IMR-90 (cell line): ENCODE results near the gene FAM117B. TPM values are rescaled to one million over a fixed set of nuclear protein-coding genes. Genes with fewer than 3 reads are reported as not detected.

Experiments used
- ATAC-seq: fragments of 200-7000 bp; cut with Tn5 transposase; 2 replicates; pipeline ENCODE4 v1.9.1; 2020; ENCODE audit warnings: low read depth, mild to moderate bottlenecking, moderate library complexity
- BruUV-seq: library from RNA; stranded (reverse); fragments of 400-500 nt; replicated peaks from 2 replicates; lab custom pipeline; 2021; lab: Mats Ljungman, UMichigan
- CTCF ChIA-PET: fragments of 300-600 bp; formaldehyde crosslinking; extraction: SDS; loops from one replicate; lab custom pipeline; 2021; ENCODE audit warnings: antibody characterized with exemption; lab: Yijun Ruan, JAX
- POLR2A ChIA-PET: fragments of 300-600 bp; sonication (Branson Sonifier 250); formaldehyde crosslinking; loops from one replicate; lab custom pipeline; 2022; ENCODE audit warnings: antibody characterized with exemption; ENCODE audit not compliant: unreplicated experiment; lab: Charles Lee
- DNase-seq: peaks from one replicate; pipeline ENCODE4 v3.0.0; 2013
- H2AFZ ChIP-seq: replicated peaks from 2 replicates; pipeline ENCODE3; 2013; ENCODE audit warnings: low read length, mild to moderate bottlenecking; ENCODE audit not compliant: poor library complexity
- H2AK5ac ChIP-seq: 2 replicates; pipeline ENCODE4 v1.6.1; 2013; ENCODE audit warnings: low read depth, low read length, inconsistent platforms
- H2AK9ac ChIP-seq: replicated peaks from 2 replicates; pipeline ENCODE3; 2013; ENCODE audit warnings: mild to moderate bottlenecking, low read depth, low read length, moderate library complexity; ENCODE audit not compliant: poor library complexity
- H2BK120ac ChIP-seq: 2 replicates; pipeline ENCODE4 v1.6.1; 2013; ENCODE audit warnings: low read depth, low read length, inconsistent platforms
- H2BK15ac ChIP-seq: 3 replicates; pipeline ENCODE4 v1.6.1; 2013; ENCODE audit warnings: low read depth, low read length, inconsistent platforms
- H2BK20ac ChIP-seq: 2 replicates; pipeline ENCODE4 v1.6.1; 2013; ENCODE audit warnings: low read depth, mild to moderate bottlenecking, inconsistent platforms, low read length, moderate library complexity
- H2BK5ac ChIP-seq: 2 replicates; pipeline ENCODE4 v1.6.1; 2013; ENCODE audit warnings: mild to moderate bottlenecking, low read depth, low read length, inconsistent platforms; ENCODE audit not compliant: poor library complexity, severe bottlenecking
- H3K14ac ChIP-seq: replicated peaks from 2 replicates; pipeline ENCODE4 v1.6.1; 2013; ENCODE audit warnings: low read depth, low read length, inconsistent platforms
- H3K18ac ChIP-seq: 2 replicates; pipeline ENCODE4 v1.6.1; 2013; ENCODE audit warnings: low read depth, low read length, control low read depth
- H3K23ac ChIP-seq: 2 replicates; pipeline ENCODE4 v1.6.1; 2013; ENCODE audit warnings: low read depth, low read length, inconsistent platforms
- H3K27ac ChIP-seq: 2 replicates; pipeline ENCODE4 v1.5.1; 2013; ENCODE audit warnings: mild to moderate bottlenecking, control low read depth, low read length; ENCODE audit not compliant: insufficient read depth
- H3K27me3 ChIP-seq: 2 replicates; pipeline ENCODE4 v1.6.1; 2013; ENCODE audit warnings: low read length; ENCODE audit not compliant: control insufficient read depth, insufficient read depth
- H3K36me3 ChIP-seq: 2 replicates; pipeline ENCODE4 v1.6.1; 2013; ENCODE audit warnings: low read length, mixed read lengths; ENCODE audit not compliant: control insufficient read depth, insufficient read depth
- H3K4ac ChIP-seq: 2 replicates; pipeline ENCODE4 v1.6.1; 2013; ENCODE audit warnings: low read depth, low read length, inconsistent platforms
- H3K4me1 ChIP-seq: 2 replicates; pipeline ENCODE4 v1.6.1; 2013; ENCODE audit warnings: low read length, mixed read lengths; ENCODE audit not compliant: control insufficient read depth, insufficient read depth
- H3K4me2 ChIP-seq: 2 replicates; pipeline ENCODE4 v1.6.1; 2013; ENCODE audit warnings: low read depth, mild to moderate bottlenecking, control low read depth, low read length, moderate library complexity
- H3K4me3 ChIP-seq: 2 replicates; pipeline ENCODE4 v1.5.1; 2013; ENCODE audit warnings: low read depth, mild to moderate bottlenecking, control low read depth, low read length, moderate library complexity; ENCODE audit not compliant: insufficient read depth
- H3K56ac ChIP-seq: 2 replicates; pipeline ENCODE4 v1.6.1; 2013; ENCODE audit warnings: low read length, inconsistent platforms; ENCODE audit not compliant: insufficient read depth; ENCODE audit errors: extremely low read depth
- H3K79me1 ChIP-seq, 2 experiments: 2 replicates each; pipeline ENCODE4 v1.6.1; 2013; ENCODE audit warnings: low read length in 2 of 2, inconsistent platforms in 1 of 2, low read depth in 1 of 2
- H3K9ac ChIP-seq: 2 replicates; pipeline ENCODE4 v1.6.1; 2013; ENCODE audit warnings: low read depth, low read length, control low read depth
- H3K9me1 ChIP-seq: 2 replicates; pipeline ENCODE4 v1.6.1; 2013; ENCODE audit warnings: low read length, inconsistent platforms; ENCODE audit not compliant: insufficient read depth
- H3K9me3 ChIP-seq: 2 replicates; pipeline ENCODE4 v1.6.1; 2013; ENCODE audit warnings: low read length; ENCODE audit not compliant: control insufficient read depth, insufficient read depth
- H4K20me1 ChIP-seq: 2 replicates; pipeline ENCODE4 v1.6.1; 2013; ENCODE audit warnings: low read length, inconsistent platforms; ENCODE audit not compliant: insufficient read depth
- H4K5ac ChIP-seq: 2 replicates; pipeline ENCODE4 v1.6.1; 2013; ENCODE audit warnings: mild to moderate bottlenecking, low read depth, low read length, control low read depth
- H4K8ac ChIP-seq, 2 experiments: 2 replicates each; pipeline ENCODE4 v1.6.1; 2013; ENCODE audit warnings: low read depth in 2 of 2, low read length in 2 of 2, control low read depth in 1 of 2, inconsistent platforms in 1 of 2
- H4K91ac ChIP-seq: 2 replicates; pipeline ENCODE4 v1.6.1; 2013; ENCODE audit warnings: low read depth, low read length, inconsistent platforms; ENCODE audit not compliant: insufficient read depth
- BHLHE40 ChIP-seq: fragments of 150-350 bp; IDR thresholded peaks from 2 replicates; pipeline ENCODE4 v1.6.1; 2016; ENCODE audit warnings: mild to moderate bottlenecking, low read depth, low read length
- CHD1 ChIP-seq: IDR thresholded peaks from 2 replicates; pipeline ENCODE4 v1.6.1; 2012; ENCODE audit warnings: low read depth, low read length, improper control_type of control experiment
- FOS ChIP-seq: fragments of 150-350 bp; IDR thresholded peaks from 2 replicates; pipeline ENCODE4 v1.6.1; 2016; ENCODE audit warnings: low read depth, low read length
- MAFK ChIP-seq: IDR thresholded peaks from 2 replicates; pipeline ENCODE4 v1.6.1; 2012; ENCODE audit warnings: low read depth, low read length, improper control_type of control experiment
- RFX5 ChIP-seq: IDR thresholded peaks from 2 replicates; pipeline ENCODE4 v1.8.0; 2012; ENCODE audit warnings: low read depth, mild to moderate bottlenecking, low read length, moderate library complexity
- WGBS, 2 experiments: methylation state at CpG; one replicate each; pipeline versions ENCODE4 v1.1.5 to v1.1.7; 2013; ENCODE audit warnings: missing lambda C conversion rate in 2 of 2; ENCODE audit not compliant: insufficient read length in 1 of 2; ENCODE audit errors: extremely low coverage in 2 of 2; 5-methylcytosine and 5-hydroxymethylcytosine counted together
- dilution Hi-C: fragments of 300-500 bp; cut with HindIII; formaldehyde crosslinking; loops from one replicate; pipeline ENCODE4 v1.14.3; 2018; ENCODE audit warnings: low sequenced_read_pairs; ENCODE audit not compliant: unreplicated experiment
- in situ Hi-C: fragments of 300-500 bp; cut with MboI; formaldehyde crosslinking; loops from 3 replicates; pipeline ENCODE4 v1.14.3; 2019; ENCODE audit warnings: low sequenced_read_pairs, inconsistent platforms, mixed read lengths
- intact Hi-C: fragments of 100-400 bp; cut with micrococcal nuclease; formaldehyde crosslinking; loops from 2 replicates; pipeline ENCODE4 v1.10.0; 2022
- polyA plus RNA-seq, 3 experiments: library from polyadenylated mRNA; depleted of rRNA; stranded (reverse); fragments of >200 nt; gene quantifications; 2 replicates each; pipeline ENCODE4 v1.2.3, GENCODE V29; 2012; ENCODE audit warnings: low replicate concordance in 1 of 3
- total RNA-seq: library from RNA; depleted of rRNA; stranded (reverse); fragments of >200 nt; gene quantifications from 2 replicates; pipeline ENCODE4 v1.2.3, GENCODE V29; 2012
- TF ChIP-seq, protein P1 (sequence below): fragments of 150-350 bp; IDR thresholded peaks from 2 replicates; pipeline ENCODE4 v1.6.1; 2016; ENCODE audit warnings: low read depth, mild to moderate bottlenecking, low read length, moderate library complexity, borderline replicate concordance
- TF ChIP-seq, protein P2 (sequence below): fragments of 150-350 bp; IDR thresholded peaks from 2 replicates; pipeline ENCODE4 v1.6.1; 2017; ENCODE audit warnings: mild to moderate bottlenecking, antibody characterized with exemption, low read length, low read depth
- TF ChIP-seq, protein P3 (sequence below): conservative IDR thresholded peaks from 2 replicates; pipeline ENCODE4 v1.5.1; 2012; ENCODE audit warnings: mild to moderate bottlenecking, low read depth, low read length, improper control_type of control experiment

The FAM117B gene
- total and polyA plus RNA-seq, 2 of the 4 experiments (the other 2 are of a cell fraction), result 0.54 to 0.79 TPM

DNA sequence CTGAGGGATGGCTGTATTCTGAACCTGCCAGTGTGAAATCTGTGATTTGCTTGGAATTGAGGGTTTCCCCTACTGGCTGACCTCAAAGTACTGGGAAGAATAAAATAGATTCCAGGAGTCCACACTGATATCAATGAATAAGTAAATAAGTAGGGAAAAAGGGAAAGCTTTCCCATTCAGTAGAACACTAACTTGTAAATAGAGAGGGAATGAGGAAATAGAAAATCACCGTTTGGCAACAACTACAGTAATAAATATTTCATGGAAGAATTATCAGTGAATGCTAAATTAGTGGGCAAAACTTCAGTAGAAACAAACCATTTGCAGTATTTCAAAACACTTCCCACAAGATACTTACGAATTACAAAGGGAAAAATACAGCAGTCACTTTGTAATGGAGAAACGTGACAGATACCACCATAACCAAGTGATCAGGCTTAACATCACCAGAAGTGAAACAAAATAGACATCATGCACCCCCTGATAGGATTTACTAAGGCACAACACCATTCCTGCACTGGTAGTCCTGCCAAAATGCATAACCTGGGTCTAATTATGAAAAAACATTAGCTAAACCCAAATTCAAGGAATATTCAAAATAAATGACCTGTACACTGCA, 148.3 kb downstream of the FAM117B start:
- no peak overlapping the region for H3K27ac ChIP-seq
- no TSS peak for BruUV-seq
- no peak overlapping the region for H2AK5ac ChIP-seq
- DNase-seq (no peak), ATAC-seq (no peak)
- no peaks in the 10 kb centered on the region; the same call in 1 of the 2 replicates for H3K9me1 ChIP-seq
- no peak overlapping the region for H2BK120ac ChIP-seq
- intact Hi-C loops (no loop called here), in situ Hi-C loops (no loop called here), dilution Hi-C loops (no loop called here)
- H3K79me1 ChIP-seq, result no peaks in the 10 kb centered on the region
- no peak overlapping the region for H4K8ac ChIP-seq
- H2BK5ac ChIP-seq, result no peak overlapping the region
- no peaks in the 10 kb centered on the region for H4K20me1 ChIP-seq
- H3K23ac ChIP-seq, result no peak overlapping the region
- H3K14ac ChIP-seq, result no peak overlapping the region
- no peak overlapping the region for H3K4me2 ChIP-seq
- no peak overlapping the region for H3K4ac ChIP-seq
- H3K9ac ChIP-seq, result no peak overlapping the region
- H3K27me3 ChIP-seq, result no peaks in the 10 kb centered on the region
- H3K36me3 ChIP-seq, result 0 out of 2 replicates have a peak, but pooled peaks cover 3% of the 10 kb centered on the region
- H3K18ac ChIP-seq, result no peak overlapping the region
- no peak overlapping the region for H2BK20ac ChIP-seq
- POLR2A ChIA-PET, result no interaction called here
- no peaks in the 10 kb centered on the region for H3K9me3 ChIP-seq
- peaks cover 3% of the 10 kb centered on the region for H3K4me1 ChIP-seq
- H2AK9ac ChIP-seq, result no peak overlapping the region
- no peak overlapping the region for H3K56ac ChIP-seq
- no CpG with 5 or more reads among the region's 3 CpGs for WGBS, 2 experiments
- H2AFZ ChIP-seq, result no peak overlapping the region
- H4K91ac ChIP-seq, result no peak overlapping the region
- CTCF ChIA-PET, result interaction anchor here (0.7 kb wide), 1 partner anchor 11 kb away, joined by 3 read pairs; no protein-coding TSS in a partner anchor
- H4K5ac ChIP-seq, result no peak overlapping the region
- no peak overlapping the region for H2BK15ac ChIP-seq
- TF ChIP-seq, protein P1, sequence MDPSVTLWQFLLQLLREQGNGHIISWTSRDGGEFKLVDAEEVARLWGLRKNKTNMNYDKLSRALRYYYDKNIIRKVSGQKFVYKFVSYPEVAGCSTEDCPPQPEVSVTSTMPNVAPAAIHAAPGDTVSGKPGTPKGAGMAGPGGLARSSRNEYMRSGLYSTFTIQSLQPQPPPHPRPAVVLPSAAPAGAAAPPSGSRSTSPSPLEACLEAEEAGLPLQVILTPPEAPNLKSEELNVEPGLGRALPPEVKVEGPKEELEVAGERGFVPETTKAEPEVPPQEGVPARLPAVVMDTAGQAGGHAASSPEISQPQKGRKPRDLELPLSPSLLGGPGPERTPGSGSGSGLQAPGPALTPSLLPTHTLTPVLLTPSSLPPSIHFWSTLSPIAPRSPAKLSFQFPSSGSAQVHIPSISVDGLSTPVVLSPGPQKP, result no peak
- TF ChIP-seq, protein P2, sequence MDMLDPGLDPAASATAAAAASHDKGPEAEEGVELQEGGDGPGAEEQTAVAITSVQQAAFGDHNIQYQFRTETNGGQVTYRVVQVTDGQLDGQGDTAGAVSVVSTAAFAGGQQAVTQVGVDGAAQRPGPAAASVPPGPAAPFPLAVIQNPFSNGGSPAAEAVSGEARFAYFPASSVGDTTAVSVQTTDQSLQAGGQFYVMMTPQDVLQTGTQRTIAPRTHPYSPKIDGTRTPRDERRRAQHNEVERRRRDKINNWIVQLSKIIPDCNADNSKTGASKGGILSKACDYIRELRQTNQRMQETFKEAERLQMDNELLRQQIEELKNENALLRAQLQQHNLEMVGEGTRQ, result no peak
- TF ChIP-seq BHLHE40 (no peak), FOS (no peak), RFX5 (no peak), CHD1 (no peak), MAFK (no peak)
- TF ChIP-seq, protein P3, sequence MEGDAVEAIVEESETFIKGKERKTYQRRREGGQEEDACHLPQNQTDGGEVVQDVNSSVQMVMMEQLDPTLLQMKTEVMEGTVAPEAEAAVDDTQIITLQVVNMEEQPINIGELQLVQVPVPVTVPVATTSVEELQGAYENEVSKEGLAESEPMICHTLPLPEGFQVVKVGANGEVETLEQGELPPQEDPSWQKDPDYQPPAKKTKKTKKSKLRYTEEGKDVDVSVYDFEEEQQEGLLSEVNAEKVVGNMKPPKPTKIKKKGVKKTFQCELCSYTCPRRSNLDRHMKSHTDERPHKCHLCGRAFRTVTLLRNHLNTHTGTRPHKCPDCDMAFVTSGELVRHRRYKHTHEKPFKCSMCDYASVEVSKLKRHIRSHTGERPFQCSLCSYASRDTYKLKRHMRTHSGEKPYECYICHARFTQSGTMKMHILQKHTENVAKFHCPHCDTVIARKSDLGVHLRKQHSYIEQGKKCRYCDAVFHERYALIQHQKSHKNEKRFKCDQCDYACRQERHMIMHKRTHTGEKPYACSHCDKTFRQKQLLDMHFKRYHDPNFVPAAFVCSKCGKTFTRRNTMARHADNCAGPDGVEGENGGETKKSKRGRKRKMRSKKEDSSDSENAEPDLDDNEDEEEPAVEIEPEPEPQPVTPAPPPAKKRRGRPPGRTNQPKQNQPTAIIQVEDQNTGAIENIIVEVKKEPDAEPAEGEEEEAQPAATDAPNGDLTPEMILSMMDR, result no peak
- no peak overlapping the region for H3K4me3 ChIP-seq
